HEK293 (cell line): ENCODE data around the gene RPS6KA2.

ENCODE experiments used
- CTCF ChIA-PET: fragments of 350-600 bp; formaldehyde crosslinking; extraction: SDS; loops from one replicate; lab custom pipeline; 2021; ENCODE audit warnings: antibody characterized with exemption; lab: Yijun Ruan, JAX
- POLR2A ChIA-PET: fragments of 300-600 bp; formaldehyde crosslinking; extraction: SDS; loops from one replicate; lab custom pipeline; 2020; ENCODE audit warnings: antibody characterized with exemption, inconsistent platforms; lab: Yijun Ruan, JAX
- H3K27ac ChIP-seq: fragments of 200-500 bp; sonication (Bioruptor generic); 2 replicates; pipeline ENCODE4 v1.5.1; 2014; ENCODE audit warnings: low read depth, low read length, control low read depth, inconsistent platforms; ENCODE audit errors: extremely low read depth
- H3K36me3 ChIP-seq, 2 experiments: fragments of 200-500 bp in 1 of 2; sonication (Bioruptor generic) in 1 of 2; 1 replicate in 1 of 2; 2 replicates in 1 of 2; pipeline ENCODE4 v1.5.1; 2014 to 2017; ENCODE audit warnings: inconsistent platforms in 2 of 2, low read length in 2 of 2; ENCODE audit not compliant: control insufficient read depth in 2 of 2, insufficient read depth in 1 of 2
- H3K4me1 ChIP-seq: fragments of 200-500 bp; sonication (Bioruptor generic); 2 replicates; pipeline ENCODE4 v1.5.1; 2014; ENCODE audit warnings: mild to moderate bottlenecking, low read length, inconsistent platforms; ENCODE audit not compliant: control insufficient read depth, insufficient read depth
- H3K4me3 ChIP-seq: 2 replicates; pipeline ENCODE4 v1.5.1; 2011; ENCODE audit warnings: low read depth, mild to moderate bottlenecking, control low read depth, low read length, moderate library complexity
- H3K9me3 ChIP-seq: fragments of 200-500 bp; sonication (Bioruptor generic); 2 replicates; pipeline ENCODE4 v1.5.1; 2014; ENCODE audit warnings: low read depth, low read length, inconsistent platforms; ENCODE audit not compliant: control insufficient read depth, insufficient read depth
- GLIS1 ChIP-seq: fragments of 450-650 bp; formaldehyde crosslinking; IDR thresholded peaks from 2 replicates; pipeline ENCODE4 v1.5.1; 2016; ENCODE audit warnings: missing biosample characterization, missing genetic modification characterization
- GLIS2 ChIP-seq: fragments of 450-650 bp; formaldehyde crosslinking; IDR thresholded peaks from 2 replicates; pipeline ENCODE4 v1.5.1; 2016; ENCODE audit warnings: missing biosample characterization, missing genetic modification characterization
- IKZF3 ChIP-seq: fragments of 450-650 bp; IDR thresholded peaks from 2 replicates; pipeline ENCODE4 v1.5.0; 2018; ENCODE audit warnings: missing biosample characterization, mild to moderate bottlenecking, missing genetic modification characterization, moderate library complexity
- MYNN ChIP-seq: fragments of 450-650 bp; formaldehyde crosslinking; IDR thresholded peaks from 2 replicates; pipeline ENCODE4 v1.5.1; 2016; ENCODE audit warnings: missing biosample characterization, missing genetic modification characterization, borderline replicate concordance
- SCRT2 ChIP-seq: fragments of 450-650 bp; formaldehyde crosslinking; IDR thresholded peaks from 2 replicates; pipeline ENCODE4 v1.5.1; 2016; ENCODE audit warnings: missing biosample characterization, missing genetic modification characterization
- SP7 ChIP-seq: fragments of 450-650 bp; formaldehyde crosslinking; IDR thresholded peaks from 2 replicates; pipeline ENCODE4 v1.5.1; 2016; ENCODE audit warnings: missing biosample characterization, missing genetic modification characterization
- ZNF121 ChIP-seq: fragments of 450-650 bp; formaldehyde crosslinking; IDR thresholded peaks from 2 replicates; pipeline ENCODE4 v1.5.1; 2016; ENCODE audit warnings: missing biosample characterization, missing genetic modification characterization
- ZNF133 ChIP-seq: fragments of 450-650 bp; formaldehyde crosslinking; IDR thresholded peaks from 2 replicates; pipeline ENCODE4 v1.5.1; 2016; ENCODE audit warnings: missing biosample characterization, missing genetic modification characterization
- ZNF146 ChIP-seq: fragments of 450-650 bp; formaldehyde crosslinking; IDR thresholded peaks from 2 replicates; pipeline ENCODE4 v1.5.1; 2016; ENCODE audit warnings: missing biosample characterization, missing genetic modification characterization
- ZNF596 ChIP-seq: fragments of 450-650 bp; IDR thresholded peaks from 2 replicates; pipeline ENCODE4 v1.5.0; 2018; ENCODE audit warnings: missing biosample characterization, mild to moderate bottlenecking, missing genetic modification characterization, moderate library complexity
- ZNF610 ChIP-seq: fragments of 450-650 bp; formaldehyde crosslinking; IDR thresholded peaks from 2 replicates; pipeline ENCODE4 v1.5.1; 2016; ENCODE audit warnings: missing biosample characterization, missing genetic modification characterization, borderline replicate concordance
- ZNF623 ChIP-seq: fragments of 450-650 bp; formaldehyde crosslinking; IDR thresholded peaks from 2 replicates; pipeline ENCODE4 v1.5.1; 2016; ENCODE audit warnings: missing biosample characterization, missing genetic modification characterization
- ZNF830 ChIP-seq: fragments of 450-650 bp; IDR thresholded peaks from 2 replicates; pipeline ENCODE4 v1.5.0; 2018; ENCODE audit warnings: missing biosample characterization, missing genetic modification characterization, low read depth, mild to moderate bottlenecking, moderate library complexity
- ZSCAN16 ChIP-seq: fragments of 450-650 bp; formaldehyde crosslinking; IDR thresholded peaks from 2 replicates; pipeline ENCODE4 v1.5.1; 2016; ENCODE audit warnings: missing biosample characterization, missing genetic modification characterization
- TF ChIP-seq, protein P1 (sequence below): fragments of 450-650 bp; IDR thresholded peaks from 2 replicates; pipeline ENCODE4 v1.5.1; 2018; ENCODE audit warnings: missing biosample characterization, missing genetic modification characterization
- TF ChIP-seq, protein P2 (sequence below): fragments of 450-650 bp; formaldehyde crosslinking; IDR thresholded peaks from 2 replicates; pipeline ENCODE4 v1.5.1; 2016; ENCODE audit warnings: missing biosample characterization, missing genetic modification characterization
- TF ChIP-seq, protein P3 (sequence below): fragments of 450-650 bp; formaldehyde crosslinking; IDR thresholded peaks from 2 replicates; pipeline ENCODE4 v1.5.1; 2016; ENCODE audit warnings: missing biosample characterization, missing genetic modification characterization
- TF ChIP-seq, protein P4 (sequence below): fragments of 450-650 bp; formaldehyde crosslinking; IDR thresholded peaks from 2 replicates; pipeline ENCODE4 v1.5.0; 2017; ENCODE audit warnings: missing biosample characterization, missing genetic modification characterization, borderline replicate concordance

RPS6KA2 gene

DNA sequence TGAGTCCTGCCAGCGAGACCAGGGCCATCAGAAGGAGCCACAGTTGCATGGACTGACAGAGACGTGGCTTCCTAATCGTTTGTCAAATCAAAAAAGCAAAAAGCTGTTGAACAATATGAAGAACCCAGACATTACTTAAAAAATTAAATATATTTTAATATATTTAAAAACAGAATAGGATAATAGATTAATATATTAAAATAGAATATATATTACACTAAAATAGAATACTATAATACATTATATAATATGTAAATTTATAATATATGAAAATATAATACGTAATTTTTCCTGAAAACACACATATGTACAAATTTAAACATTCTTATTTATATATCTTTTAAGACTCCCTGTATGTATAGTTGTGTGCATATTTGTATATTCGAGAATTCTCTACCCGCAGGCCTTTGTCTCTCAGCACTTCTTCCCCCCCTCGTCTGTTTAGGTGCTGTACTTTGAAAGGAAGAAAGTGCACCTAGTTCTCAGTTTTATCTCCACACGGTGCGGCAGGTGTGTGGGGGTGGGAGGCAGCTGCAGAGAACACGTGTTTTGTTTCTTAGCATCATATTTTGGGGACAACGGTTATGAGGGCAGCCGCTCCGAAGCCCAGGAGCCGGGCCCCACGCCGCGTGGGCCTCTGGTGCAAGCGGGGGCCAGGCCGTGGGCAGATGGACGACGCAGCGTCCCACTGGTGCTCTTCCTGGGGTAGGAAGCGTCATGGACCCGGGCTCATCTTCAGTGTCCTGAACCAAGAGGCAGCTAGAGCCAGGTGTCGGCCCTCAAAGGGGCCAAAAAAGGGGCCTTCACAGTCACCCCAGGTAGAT, 172.1 kb downstream of the RPS6KA2 start (continued):
- TF ChIP-seq, protein P1, sequence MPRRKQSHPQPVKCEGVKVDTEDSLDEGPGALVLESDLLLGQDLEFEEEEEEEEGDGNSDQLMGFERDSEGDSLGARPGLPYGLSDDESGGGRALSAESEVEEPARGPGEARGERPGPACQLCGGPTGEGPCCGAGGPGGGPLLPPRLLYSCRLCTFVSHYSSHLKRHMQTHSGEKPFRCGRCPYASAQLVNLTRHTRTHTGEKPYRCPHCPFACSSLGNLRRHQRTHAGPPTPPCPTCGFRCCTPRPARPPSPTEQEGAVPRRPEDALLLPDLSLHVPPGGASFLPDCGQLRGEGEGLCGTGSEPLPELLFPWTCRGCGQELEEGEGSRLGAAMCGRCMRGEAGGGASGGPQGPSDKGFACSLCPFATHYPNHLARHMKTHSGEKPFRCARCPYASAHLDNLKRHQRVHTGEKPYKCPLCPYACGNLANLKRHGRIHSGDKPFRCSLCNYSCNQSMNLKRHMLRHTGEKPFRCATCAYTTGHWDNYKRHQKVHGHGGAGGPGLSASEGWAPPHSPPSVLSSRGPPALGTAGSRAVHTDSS: no peak
- TF ChIP-seq, all 188 proteins: peak for 0

DNA sequence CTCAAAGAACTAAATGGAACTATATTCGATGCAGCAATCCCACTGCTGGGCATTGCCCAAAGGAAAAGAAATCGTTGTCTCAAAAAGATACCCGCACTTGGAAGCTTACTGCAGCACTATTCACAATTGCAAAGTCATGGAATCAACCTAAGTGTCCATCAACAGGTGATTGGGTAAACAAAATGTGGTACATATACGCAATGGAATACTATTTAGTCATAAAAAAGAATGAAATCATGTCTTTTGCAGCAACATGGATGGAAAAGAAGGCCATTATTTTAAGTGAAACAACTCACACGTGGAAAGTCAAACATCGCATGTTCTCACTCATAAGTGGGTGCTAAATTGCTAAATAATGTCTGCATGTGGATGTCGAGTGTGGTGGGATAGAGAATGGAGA, 173.4 kb downstream of the RPS6KA2 start:
- ChIA-PET CTCF (no interaction called here), POLR2A (no interaction called here)
- peaks cover 0 to 3% of the 10 kb centered on the region in 2 experiments; a peak in 1 of 3 replicates for H3K36me3 ChIP-seq
- H3K9me3 ChIP-seq: no peaks in the 10 kb centered on the region
- H3K4me1 ChIP-seq: no peaks in the 10 kb centered on the region
- no peak overlapping the region for H3K4me3 ChIP-seq
- TF ChIP-seq, protein P2, sequence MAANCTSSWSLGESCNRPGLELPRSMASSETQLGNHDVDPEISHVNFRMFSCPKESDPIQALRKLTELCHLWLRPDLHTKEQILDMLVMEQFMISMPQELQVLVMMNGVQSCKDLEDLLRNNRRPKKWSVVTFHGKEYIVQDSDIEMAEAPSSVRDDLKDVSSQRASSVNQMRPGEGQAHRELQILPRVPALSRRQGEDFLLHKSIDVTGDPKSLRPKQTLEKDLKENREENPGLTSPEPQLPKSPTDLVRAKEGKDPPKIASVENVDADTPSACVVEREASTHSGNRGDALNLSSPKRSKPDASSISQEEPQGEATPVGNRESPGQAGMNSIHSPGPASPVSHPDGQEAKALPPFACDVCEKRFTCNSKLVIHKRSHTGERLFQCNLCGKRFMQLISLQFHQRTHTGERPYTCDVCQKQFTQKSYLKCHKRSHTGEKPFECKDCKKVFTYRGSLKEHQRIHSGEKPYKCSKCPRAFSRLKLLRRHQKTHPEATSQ (tag by site-specific recombination): no peak
- TF ChIP-seq, protein P3, sequence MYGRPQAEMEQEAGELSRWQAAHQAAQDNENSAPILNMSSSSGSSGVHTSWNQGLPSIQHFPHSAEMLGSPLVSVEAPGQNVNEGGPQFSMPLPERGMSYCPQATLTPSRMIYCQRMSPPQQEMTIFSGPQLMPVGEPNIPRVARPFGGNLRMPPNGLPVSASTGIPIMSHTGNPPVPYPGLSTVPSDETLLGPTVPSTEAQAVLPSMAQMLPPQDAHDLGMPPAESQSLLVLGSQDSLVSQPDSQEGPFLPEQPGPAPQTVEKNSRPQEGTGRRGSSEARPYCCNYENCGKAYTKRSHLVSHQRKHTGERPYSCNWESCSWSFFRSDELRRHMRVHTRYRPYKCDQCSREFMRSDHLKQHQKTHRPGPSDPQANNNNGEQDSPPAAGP (tag by site-specific recombination): no peak
- TF ChIP-seq SP7 (tag by site-specific recombination) (no peak), SCRT2 (tag by site-specific recombination) (peak; percentile 36; the same call in 1 of the 2 replicates), ZNF146 (tag by site-specific recombination) (0 out of 2 replicates have a peak, but pooled peaks have one; percentile 16)
- H3K27ac ChIP-seq: no peak overlapping the region

DNA sequence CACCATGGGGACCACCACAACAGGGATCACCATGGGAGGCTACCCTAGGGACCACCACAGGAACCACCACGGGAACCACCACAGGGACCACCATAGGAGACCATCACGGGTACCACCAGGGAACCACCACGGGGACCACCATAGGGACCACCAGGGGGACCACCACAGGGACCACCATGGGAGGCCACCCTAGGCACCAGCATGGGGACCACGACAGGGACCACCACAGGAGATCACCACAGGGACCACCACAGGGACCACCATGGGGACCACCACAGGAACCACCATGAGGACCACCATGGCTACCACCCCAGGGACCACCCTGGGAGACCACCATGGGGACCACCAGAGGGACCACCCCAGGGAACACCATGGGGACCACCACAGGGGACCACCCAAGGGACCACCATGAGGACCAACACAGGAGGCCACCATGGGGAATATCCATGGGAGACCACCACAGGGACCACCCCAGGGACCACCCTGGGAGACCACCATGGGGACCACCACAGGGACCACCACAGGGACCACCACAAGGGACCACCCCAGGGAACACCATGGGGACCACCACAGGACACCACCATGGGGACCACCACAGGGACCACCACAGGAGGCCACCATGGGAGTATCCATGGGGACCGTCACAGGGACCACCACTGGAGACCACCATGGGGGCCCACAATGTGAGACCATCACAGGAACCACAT, 176.7 kb downstream of the RPS6KA2 start:
- Histone ChIP-seq H3K4me1 (no peaks in the 10 kb centered on the region), H3K4me3 (no peak overlapping the region), H3K27ac (no peak overlapping the region), H3K36me3 (peaks cover 0 to 4% of the 10 kb centered on the region in 2 experiments; a peak in 1 of 3 replicates), H3K9me3 (no peaks in the 10 kb centered on the region)
- TF ChIP-seq ZNF133 (no peak), ZNF830 (no peak), ZNF596 (tag by site-specific recombination) (no peak), GLIS1 (peak; percentile 66), ZSCAN16 (tag by site-specific recombination) (no peak), GLIS2 (tag by site-specific recombination) (0 out of 2 replicates have a peak, but pooled peaks have one; percentile 12), ZNF623 (tag by site-specific recombination) (no peak), ZNF610 (tag by site-specific recombination) (no peak), ZNF121 (tag by site-specific recombination) (no peak), MYNN (tag by site-specific recombination) (no peak), IKZF3 (tag by site-specific recombination) (no peak)
- TF ChIP-seq, protein P4, sequence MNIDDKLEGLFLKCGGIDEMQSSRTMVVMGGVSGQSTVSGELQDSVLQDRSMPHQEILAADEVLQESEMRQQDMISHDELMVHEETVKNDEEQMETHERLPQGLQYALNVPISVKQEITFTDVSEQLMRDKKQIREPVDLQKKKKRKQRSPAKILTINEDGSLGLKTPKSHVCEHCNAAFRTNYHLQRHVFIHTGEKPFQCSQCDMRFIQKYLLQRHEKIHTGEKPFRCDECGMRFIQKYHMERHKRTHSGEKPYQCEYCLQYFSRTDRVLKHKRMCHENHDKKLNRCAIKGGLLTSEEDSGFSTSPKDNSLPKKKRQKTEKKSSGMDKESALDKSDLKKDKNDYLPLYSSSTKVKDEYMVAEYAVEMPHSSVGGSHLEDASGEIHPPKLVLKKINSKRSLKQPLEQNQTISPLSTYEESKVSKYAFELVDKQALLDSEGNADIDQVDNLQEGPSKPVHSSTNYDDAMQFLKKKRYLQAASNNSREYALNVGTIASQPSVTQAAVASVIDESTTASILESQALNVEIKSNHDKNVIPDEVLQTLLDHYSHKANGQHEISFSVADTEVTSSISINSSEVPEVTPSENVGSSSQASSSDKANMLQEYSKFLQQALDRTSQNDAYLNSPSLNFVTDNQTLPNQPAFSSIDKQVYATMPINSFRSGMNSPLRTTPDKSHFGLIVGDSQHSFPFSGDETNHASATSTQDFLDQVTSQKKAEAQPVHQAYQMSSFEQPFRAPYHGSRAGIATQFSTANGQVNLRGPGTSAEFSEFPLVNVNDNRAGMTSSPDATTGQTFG (tag by site-specific recombination): no peak
- POLR2A ChIA-PET: no interaction called here
- CTCF ChIA-PET: no interaction called here
